Thoracic aorta (tissue), 2 donors: ENCODE measurements around the gene KIRREL3. TPM values are rescaled to one million over a fixed set of nuclear protein-coding genes. Genes with fewer than 3 reads are reported as not detected.

Source experiments
- ATAC-seq: fragments of 150-250 bp; one replicate; pipeline ENCODE4 v1.8.0; 2017; ENCODE audit warnings: low read depth; ENCODE audit not compliant: insufficient number of reproducible peaks, low FRiP score
- DNase-seq: peaks from one replicate; pipeline ENCODE4 v3.0.0-alpha.2; 2020; ENCODE audit warnings: low spot score
- H3K27ac ChIP-seq, 2 donors: fragments of 200-600 bp; sonication (generic); 1 replicate in 1 of 2; 2 replicates in 1 of 2; pipeline ENCODE4 v1.5.1; 2016; ENCODE audit warnings: mild to moderate bottlenecking in 2 of 2, moderate library complexity in 2 of 2
- H3K27me3 ChIP-seq: fragments of 200-600 bp; sonication (generic); replicated peaks from 2 replicates; pipeline ENCODE4 v1.6.0; 2016; ENCODE audit warnings: mild to moderate bottlenecking; ENCODE audit not compliant: insufficient read depth
- H3K36me3 ChIP-seq: fragments of 200-600 bp; sonication (generic); one replicate; pipeline ENCODE4 v1.5.1; 2016
- H3K4me1 ChIP-seq, 2 donors: fragments of 200-600 bp; sonication (generic); 1 replicate in 1 of 2; 2 replicates in 1 of 2; pipeline versions ENCODE4 v1.5.1 to v1.6.0; 2016; ENCODE audit warnings: low read depth in 2 of 2, mild to moderate bottlenecking in 1 of 2; ENCODE audit not compliant: control insufficient read depth in 1 of 2
- H3K4me3 ChIP-seq: fragments of 200-600 bp; sonication (generic); 2 replicates; pipeline ENCODE4 v1.5.1; 2016; ENCODE audit warnings: mild to moderate bottlenecking
- H3K9me3 ChIP-seq: fragments of 200-600 bp; sonication (generic); 2 replicates; pipeline ENCODE4 v1.5.1; 2016
- total RNA-seq, 2 donors: library from RNA; depleted of rRNA; stranded (reverse); fragments of >200 nt; gene quantifications; one replicate each; pipeline versions ENCODE4 v1.1.0 to v1.2.3, GENCODE V29; 2016
- TF ChIP-seq, protein P1 (sequence below): fragments of 200-600 bp; sonication (generic); IDR thresholded peaks from one replicate; pipeline ENCODE4 v1.5.1; 2019; ENCODE audit warnings: antibody characterized with exemption

Gene KIRREL3
- total RNA-seq, 2 donors from 2014 or later: not detected

DNA sequence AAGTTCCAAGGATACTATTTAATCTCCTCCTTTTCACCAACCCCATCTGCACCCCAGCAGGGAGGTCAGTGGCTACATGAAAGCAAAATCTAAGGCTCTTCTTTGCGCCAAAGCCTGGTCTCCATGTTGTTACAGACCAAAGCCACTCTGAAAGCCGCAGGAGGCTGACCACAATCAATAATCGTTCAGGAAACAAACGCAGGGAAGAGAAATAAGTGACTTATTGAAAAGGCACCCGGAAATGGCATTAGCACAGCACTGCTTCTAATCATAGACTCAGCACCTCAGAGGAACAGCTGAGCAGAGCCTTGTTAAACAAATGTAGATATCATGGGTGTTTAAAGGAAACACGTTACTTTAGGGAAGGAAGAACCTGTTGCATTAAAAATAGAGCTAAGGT lies 183.9 kb downstream of the KIRREL3 start:
- H3K27ac ChIP-seq: no peak overlapping the region
- no peaks in the 10 kb centered on the region for H3K9me3 ChIP-seq
- ATAC-seq: no peak
- H3K27me3 ChIP-seq: no peaks in the 10 kb centered on the region
- H3K4me1 ChIP-seq: no peaks in the 10 kb centered on the region
- no peak overlapping the region for H3K4me3 ChIP-seq
- TF ChIP-seq, protein P1, sequence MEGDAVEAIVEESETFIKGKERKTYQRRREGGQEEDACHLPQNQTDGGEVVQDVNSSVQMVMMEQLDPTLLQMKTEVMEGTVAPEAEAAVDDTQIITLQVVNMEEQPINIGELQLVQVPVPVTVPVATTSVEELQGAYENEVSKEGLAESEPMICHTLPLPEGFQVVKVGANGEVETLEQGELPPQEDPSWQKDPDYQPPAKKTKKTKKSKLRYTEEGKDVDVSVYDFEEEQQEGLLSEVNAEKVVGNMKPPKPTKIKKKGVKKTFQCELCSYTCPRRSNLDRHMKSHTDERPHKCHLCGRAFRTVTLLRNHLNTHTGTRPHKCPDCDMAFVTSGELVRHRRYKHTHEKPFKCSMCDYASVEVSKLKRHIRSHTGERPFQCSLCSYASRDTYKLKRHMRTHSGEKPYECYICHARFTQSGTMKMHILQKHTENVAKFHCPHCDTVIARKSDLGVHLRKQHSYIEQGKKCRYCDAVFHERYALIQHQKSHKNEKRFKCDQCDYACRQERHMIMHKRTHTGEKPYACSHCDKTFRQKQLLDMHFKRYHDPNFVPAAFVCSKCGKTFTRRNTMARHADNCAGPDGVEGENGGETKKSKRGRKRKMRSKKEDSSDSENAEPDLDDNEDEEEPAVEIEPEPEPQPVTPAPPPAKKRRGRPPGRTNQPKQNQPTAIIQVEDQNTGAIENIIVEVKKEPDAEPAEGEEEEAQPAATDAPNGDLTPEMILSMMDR: no peak
- no peaks in the 10 kb centered on the region for H3K36me3 ChIP-seq
- DNase-seq: no peak

DNA sequence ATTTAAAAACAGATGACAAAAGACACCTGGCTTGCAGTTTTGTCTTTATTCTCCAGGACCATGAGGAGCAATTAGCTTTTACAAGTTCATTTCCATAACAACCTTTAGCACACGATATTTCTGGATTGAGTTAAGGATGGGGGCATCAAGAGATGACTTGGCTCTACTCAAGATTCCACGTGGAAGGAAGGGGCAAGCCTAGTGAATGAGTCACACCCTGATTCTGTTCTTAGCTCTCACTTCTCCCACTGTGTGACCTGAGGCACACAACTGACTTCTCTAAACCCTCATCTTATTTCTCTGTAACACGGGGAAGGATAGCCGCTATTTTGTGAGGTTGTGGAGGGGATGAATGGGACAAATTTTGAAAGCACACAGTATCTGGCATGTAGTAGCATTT lies 185.5 kb downstream of the KIRREL3 start:
- Histone ChIP-seq H3K9me3 (no peaks in the 10 kb centered on the region), H3K4me3 (no peak overlapping the region), H3K4me1 (no peaks in the 10 kb centered on the region), H3K36me3 (no peaks in the 10 kb centered on the region), H3K27ac (no peak overlapping the region), H3K27me3 (no peaks in the 10 kb centered on the region)
- ATAC-seq (no peak), DNase-seq (no peak)
- TF ChIP-seq, protein P1: no peak

DNA sequence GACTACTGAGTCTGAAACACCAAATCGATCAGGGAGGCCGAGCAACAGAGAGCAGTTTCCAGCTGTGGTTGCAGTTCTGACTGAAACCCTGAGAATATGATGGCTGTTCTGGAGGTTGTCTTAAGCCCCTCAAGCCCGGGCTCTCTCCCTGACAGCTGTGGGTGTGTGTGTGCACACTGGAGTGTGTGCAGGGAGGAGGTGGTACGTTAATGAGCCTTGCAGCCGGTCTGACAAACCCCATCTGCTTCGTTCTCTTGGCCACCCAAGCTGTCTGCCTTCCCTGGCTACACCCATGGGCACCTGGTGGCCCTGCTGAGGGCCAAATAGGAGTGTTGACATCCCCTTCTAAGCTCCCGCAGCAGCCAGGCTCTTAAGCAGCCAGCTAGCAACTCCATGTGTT lies 189.8 kb downstream of the KIRREL3 start:
- Histone ChIP-seq H3K9me3 (no peaks in the 10 kb centered on the region), H3K4me1 (no peaks in the 10 kb centered on the region), H3K4me3 (no peak overlapping the region), H3K36me3 (no peaks in the 10 kb centered on the region), H3K27me3 (no peaks in the 10 kb centered on the region), H3K27ac (no peak overlapping the region)
- TF ChIP-seq, protein P1: no peak
- DNase-seq (no peak), ATAC-seq (no peak)

DNA sequence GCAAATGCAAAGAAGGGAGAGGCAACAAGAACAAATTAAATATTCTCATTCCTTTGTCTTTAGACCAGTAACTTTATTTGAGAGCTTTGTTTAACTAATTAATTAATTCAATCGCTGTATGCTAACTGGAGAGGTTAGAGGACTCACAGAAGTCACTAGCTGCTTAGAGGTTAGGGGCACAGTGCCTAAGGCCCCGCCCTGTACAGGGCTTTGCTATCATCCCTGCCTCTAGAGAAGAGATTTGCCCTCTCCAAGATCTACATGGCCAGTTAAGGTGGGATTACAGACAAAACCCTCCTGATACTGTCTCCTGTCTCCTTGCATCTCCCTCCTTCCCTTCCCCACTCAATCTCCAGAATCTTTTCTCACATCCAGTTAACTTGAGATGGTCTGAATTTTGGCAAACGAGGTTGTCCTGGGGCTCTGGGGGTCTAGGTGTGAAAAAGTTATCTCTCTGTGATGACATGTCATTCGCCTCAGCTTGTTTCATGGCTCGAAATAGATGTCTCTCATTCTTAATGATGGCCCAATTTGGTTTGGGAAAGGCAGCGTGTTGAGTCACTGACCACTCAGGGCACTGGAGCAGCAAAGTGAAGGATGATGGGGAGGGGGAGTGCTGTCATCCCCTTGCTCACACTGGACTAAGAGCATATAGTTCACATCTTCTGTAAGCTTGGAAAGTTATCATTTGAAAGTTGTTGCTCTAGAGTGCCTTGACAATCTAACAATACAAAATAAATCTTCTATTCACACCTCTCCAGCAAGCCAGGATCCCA lies 190.9 kb downstream of the KIRREL3 start:
- Histone ChIP-seq H3K4me1 (no peaks in the 10 kb centered on the region), H3K36me3 (no peaks in the 10 kb centered on the region), H3K9me3 (no peaks in the 10 kb centered on the region), H3K27ac (no peak overlapping the region), H3K4me3 (no peak overlapping the region), H3K27me3 (no peaks in the 10 kb centered on the region)
- DNase-seq (no peak), ATAC-seq (no peak)
- TF ChIP-seq, protein P1: no peak

DNA sequence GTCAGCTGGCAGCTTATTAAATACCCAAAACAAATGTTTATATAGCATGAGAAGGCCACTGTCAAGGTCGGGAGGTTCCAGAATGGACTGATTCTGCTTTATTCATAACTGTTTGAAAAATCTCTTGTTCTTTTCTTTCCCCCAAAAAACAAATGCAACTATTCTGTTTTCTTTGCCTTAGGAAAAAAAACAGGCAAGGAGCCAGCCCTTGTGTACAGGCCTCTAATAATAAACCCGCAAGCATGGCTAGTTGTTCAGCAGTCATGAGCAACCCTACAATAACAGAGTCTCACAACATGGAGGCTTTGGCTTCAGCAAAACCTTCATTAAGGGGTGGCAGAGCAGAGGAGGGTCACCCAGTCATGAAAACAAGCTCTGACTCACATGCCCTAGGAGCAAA lies 191.7 kb downstream of the KIRREL3 start:
- Histone ChIP-seq H3K27ac (no peak overlapping the region), H3K36me3 (no peaks in the 10 kb centered on the region), H3K4me1 (no peaks in the 10 kb centered on the region), H3K9me3 (no peaks in the 10 kb centered on the region), H3K27me3 (no peaks in the 10 kb centered on the region), H3K4me3 (no peak overlapping the region)
- ATAC-seq (no peak), DNase-seq (no peak)
- TF ChIP-seq, protein P1: no peak
